Umbilical cord (tissue), 2 donors: Measurements from ENCODE around the gene UVRAG. TPM values are rescaled to one million over a fixed set of nuclear protein-coding genes. Genes with fewer than 3 reads are reported as not detected.

Experiments
- DNase-seq: peaks from one replicate; pipeline ENCODE4 v3.0.0-alpha.2; 2015; ENCODE audit warnings: low spot score
- total RNA-seq: library from RNA; depleted of rRNA; stranded (reverse); fragments of >200 nt; gene quantifications from one replicate; pipeline ENCODE4 v1.2.3, GENCODE V29; 2014; ENCODE audit warnings: low replicate concordance; ENCODE audit not compliant: insufficient read depth

UVRAG gene
- total RNA-seq, 1 donor from 2014 or later, result 20.0 TPM

- no peak for DNase-seq
These were observed 347.6 kb downstream of the UVRAG start for GRCh38 chr11:76162336-76163288.

GRCh38 chr11:76163289-76163880, 348.4 kb downstream of the UVRAG start:
- no peak for DNase-seq

GRCh38 chr11:76164081-76164480, 349.1 kb downstream of the UVRAG start:
- no peak for DNase-seq

GRCh38 chr11:76164861-76165751, 350.1 kb downstream of the UVRAG start:
- DNase-seq, result no peak

- DNase-seq, result no peak
These were observed 351.3 kb downstream of the UVRAG start for GRCh38 chr11:76166314-76166713.

GRCh38 chr11:76167590-76167989, 352.6 kb downstream of the UVRAG start:
- no peak for DNase-seq

- no peak for DNase-seq
These were observed 354.5 kb downstream of the UVRAG start for GRCh38 chr11:76169473-76169896.

GRCh38 chr11:76170468-76170867, 355.5 kb downstream of the UVRAG start:
- no peak for DNase-seq

- no peak for DNase-seq
These were observed 357.6 kb downstream of the UVRAG start for GRCh38 chr11:76172583-76172982.

GRCh38 chr11:76173663-76174062, 358.7 kb downstream of the UVRAG start:
- no peak for DNase-seq

- DNase-seq, result no peak
These were observed 359.3 kb downstream of the UVRAG start for GRCh38 chr11:76174330-76174729.

GRCh38 chr11:76175783-76176182, 360.8 kb downstream of the UVRAG start:
- no peak for DNase-seq

- DNase-seq, result no peak
These were observed 361.5 kb downstream of the UVRAG start for GRCh38 chr11:76176463-76176862.

GRCh38 chr11:76177250-76177686, 362.3 kb downstream of the UVRAG start:
- no peak for DNase-seq

- no peak for DNase-seq
These were observed 364.1 kb downstream of the UVRAG start for GRCh38 chr11:76179147-76179546.

GRCh38 chr11:76181371-76181770, 366.4 kb downstream of the UVRAG start:
- no peak for DNase-seq

- DNase-seq, result peak; percentile 77
These were observed 369.6 kb downstream of the UVRAG start for GRCh38 chr11:76184551-76184993.

GRCh38 chr11:76185511-76185910, 370.5 kb downstream of the UVRAG start:
- no peak for DNase-seq

GRCh38 chr11:76185931-76186401, 371.0 kb downstream of the UVRAG start:
- peak; percentile 94 for DNase-seq

GRCh38 chr11:76186776-76187279, 371.8 kb downstream of the UVRAG start:
- DNase-seq, result no peak

GRCh38 chr11:76188873-76189272, 373.9 kb downstream of the UVRAG start:
- DNase-seq, result no peak
